Activated gamma-delta T cell treated with anti-CD3 and anti-CD28 coated beads, Interleukin-2, amount 50 U/mL, for 16 hours (primary cell): ENCODE results near the gene CD4.

ENCODE experiments used
- DNase-seq: peaks from one replicate; pipeline ENCODE4 v3.0.0-alpha.2; 2020; ENCODE audit warnings: low read depth

Gene CD4

GRCh38 chr12:6828781-6829535 lies 39.6 kb downstream of the CD4 start:
- no peak for DNase-seq

DNA sequence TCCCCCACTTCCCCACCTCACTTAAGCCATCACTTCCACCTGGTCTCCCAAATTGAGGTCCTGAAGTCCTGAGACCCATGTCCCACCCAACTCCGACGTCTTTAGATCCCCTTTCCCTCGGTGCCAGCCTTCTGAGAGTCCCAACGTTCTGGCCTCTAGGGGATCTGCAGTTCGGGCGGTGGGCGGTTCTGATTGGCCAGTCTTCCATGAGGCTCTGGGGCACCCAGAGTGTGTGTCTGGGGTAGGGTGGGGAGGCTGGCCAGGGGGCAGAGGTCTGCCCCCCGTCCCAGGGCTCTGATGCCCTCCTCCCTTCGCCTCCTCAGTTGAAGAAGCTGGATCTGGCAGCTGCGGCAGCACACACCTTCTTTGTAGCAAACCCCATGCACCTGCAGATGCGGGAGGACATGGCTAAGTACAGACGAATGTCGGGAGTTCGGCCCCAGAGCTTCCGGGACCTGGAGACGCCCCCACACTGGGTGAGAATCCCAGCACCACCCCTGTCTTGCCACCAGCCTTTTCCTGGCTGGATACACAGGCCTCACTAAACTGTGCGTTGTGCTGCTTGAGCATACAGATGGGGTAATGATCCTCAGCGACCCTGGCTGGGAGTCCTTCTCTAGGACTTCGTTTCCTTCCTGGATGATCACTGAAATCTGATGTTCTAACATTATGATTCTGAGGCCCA lies 40.4 kb downstream of the CD4 start:
- DNase-seq, result no peak

GRCh38 chr12:6830286-6830890 lies 41.1 kb downstream of the CD4 start:
- no peak for DNase-seq

- no peak for DNase-seq
Measured at GRCh38 chr12:6830999-6831398, 41.7 kb downstream of the CD4 start.

DNA sequence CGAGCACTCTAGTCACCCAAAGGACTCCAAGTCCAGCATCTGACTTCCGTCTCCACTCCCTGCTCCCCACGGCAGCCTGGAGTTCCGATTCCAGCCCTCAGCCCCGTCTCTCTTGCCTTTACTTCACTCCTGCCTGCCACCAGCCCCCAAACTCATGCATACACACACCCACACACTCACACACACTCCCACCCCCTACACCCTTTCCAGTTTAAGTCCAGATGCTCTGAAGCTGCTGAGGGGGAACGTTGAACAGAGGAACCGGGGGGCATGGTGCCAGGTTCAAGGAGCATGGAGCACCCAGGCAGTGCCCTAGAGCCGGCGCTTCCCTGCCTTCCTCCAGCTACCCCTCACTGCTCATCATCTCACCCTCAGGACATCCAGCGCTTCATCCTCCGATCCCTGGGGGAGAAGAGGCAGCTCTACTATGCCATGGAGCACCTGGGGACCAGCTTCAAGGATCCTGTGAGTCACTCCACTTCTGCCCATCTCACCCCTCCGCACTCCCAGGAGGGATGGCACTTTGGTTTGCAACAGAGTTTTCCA lies 42.2 kb downstream of the CD4 start:
- no peak for DNase-seq

GRCh38 chr12:6832125-6832524 lies 42.8 kb downstream of the CD4 start:
- DNase-seq, result no peak

DNA sequence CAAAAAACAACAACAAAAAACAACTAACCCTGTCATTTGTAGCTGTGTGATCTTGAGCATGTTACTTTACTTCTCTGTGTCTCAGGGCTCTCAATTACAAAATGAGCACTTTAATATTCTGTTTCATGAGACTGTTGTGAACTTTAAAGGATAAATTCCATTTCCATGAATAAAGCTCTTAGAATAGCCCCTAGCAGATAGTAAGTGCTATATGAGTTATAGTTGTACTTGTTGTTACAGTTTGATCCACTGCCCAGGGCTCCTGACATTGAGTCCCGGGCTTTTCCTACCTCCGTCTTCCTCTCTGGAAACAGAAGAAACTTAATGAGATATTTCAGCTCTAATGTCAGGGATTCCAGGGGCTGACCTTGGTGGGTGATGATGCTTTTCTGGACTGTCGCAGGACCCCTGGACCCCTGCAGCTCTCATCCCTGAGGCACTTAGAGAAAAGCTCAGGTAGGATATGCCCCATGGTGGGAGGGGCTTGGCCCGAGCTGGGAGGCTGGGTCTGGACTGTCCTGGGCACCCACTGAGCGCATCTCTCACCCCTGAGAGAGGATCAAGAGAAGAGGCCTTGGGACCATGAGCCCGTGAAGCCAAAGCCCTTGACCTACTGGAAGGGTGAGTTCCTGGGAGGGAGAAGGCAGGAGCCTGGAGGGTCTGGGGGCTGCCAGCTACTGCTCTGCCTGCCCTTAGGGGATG lies 44.0 kb downstream of the CD4 start:
- no peak for DNase-seq

- no peak for DNase-seq
Measured at GRCh38 chr12:6834254-6834653, 44.9 kb downstream of the CD4 start.

GRCh38 chr12:6834873-6835272 lies 45.5 kb downstream of the CD4 start:
- DNase-seq, result no peak

DNA sequence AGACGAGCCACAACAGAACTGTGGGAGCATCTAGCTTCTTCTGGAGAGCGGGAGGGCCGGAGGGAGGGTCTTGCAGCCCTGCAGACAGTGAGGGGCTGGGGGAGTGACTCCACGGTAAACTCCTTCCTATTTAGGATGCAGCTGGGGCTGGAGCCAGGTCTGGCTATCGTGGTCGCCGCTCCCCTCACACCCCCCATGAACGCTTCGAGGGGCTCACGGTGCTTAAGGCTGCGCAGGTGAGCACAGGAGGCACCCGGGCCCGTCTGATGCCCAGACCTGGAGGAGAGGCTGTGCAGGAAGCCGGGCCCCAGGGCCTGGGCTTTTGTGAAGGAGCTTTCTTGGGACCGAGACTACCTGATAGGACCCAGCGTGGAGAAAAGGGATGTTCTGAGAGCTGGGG lies 47.5 kb downstream of the CD4 start:
- no peak for DNase-seq

- no peak for DNase-seq
Measured at GRCh38 chr12:6837370-6838060, 48.2 kb downstream of the CD4 start.

GRCh38 chr12:6838854-6839253 lies 49.5 kb downstream of the CD4 start:
- DNase-seq, result no peak

DNA sequence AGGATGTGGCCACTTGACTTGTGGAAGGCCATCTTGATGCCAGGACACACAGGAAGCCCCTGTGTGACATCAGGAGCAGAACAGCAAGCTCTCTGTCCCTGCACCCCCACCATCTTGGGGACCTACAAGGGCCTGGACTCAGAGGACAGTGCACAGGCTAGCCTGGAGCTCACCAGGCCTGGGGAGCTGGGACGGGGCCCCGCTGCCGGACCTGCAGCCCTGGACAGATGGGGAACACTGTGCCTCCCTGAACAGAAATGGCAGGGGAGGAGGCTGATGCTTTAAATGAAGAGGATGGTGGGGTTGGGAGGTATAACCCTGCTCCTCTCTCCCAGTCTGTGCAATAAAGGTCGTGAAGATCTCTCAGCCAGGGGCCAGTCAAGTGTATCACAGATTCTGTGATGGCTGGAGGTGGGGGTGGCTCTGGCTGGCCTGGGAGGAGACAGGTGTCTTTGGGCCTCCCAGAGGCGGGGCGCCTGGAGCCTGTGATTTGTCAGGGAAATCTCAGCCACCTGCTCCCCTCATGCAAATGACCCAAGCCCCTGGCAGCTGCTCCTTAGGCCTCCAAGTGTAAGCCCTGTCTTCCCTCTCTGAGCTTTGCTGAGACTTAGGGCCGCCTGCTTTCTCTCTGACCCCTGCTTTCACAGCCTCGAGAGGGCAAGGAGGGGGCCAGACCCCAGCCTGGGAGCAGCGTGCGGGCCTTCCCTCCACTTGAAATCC lies 50.3 kb downstream of the CD4 start:
- no peak for DNase-seq

- no peak for DNase-seq
Measured at GRCh38 chr12:6840330-6840729, 51.0 kb downstream of the CD4 start.

- DNase-seq, result no peak
Measured at GRCh38 chr12:6840761-6841515, 51.6 kb downstream of the CD4 start, which contains the start of gene GNB3. GNB3 (plus strand) TSS chr12:6840925; CDS start chr12:6841288, 363 bp downstream.

- no peak for DNase-seq
Measured at GRCh38 chr12:6842075-6842474, 52.7 kb downstream of the CD4 start.

GRCh38 chr12:6843118-6843902 lies 54.0 kb downstream of the CD4 start:
- DNase-seq, result no peak

DNA sequence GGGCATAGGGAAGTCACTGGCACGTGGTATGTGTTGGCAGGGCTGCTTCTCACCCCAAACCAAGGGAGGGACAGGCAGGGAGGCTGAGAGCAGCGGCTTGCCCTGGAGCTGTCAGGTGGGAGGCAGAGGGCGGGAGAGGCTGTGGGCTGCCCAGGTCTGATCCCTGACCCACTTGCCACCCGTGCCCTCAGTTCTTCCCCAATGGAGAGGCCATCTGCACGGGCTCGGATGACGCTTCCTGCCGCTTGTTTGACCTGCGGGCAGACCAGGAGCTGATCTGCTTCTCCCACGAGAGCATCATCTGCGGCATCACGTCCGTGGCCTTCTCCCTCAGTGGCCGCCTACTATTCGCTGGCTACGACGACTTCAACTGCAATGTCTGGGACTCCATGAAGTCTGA lies 56.1 kb downstream of the CD4 start:
- DNase-seq, result no peak

- no peak for DNase-seq
Measured at GRCh38 chr12:6846316-6846869, 57.1 kb downstream of the CD4 start.
